ENCODE measurements around the gene PBX4. TPM values are rescaled to one million over a fixed set of nuclear protein-coding genes. Genes with fewer than 3 reads are reported as not detected.

Gene PBX4
- total RNA-seq, 1 donor from 2014 or later, result 0.93 TPM

DNA sequence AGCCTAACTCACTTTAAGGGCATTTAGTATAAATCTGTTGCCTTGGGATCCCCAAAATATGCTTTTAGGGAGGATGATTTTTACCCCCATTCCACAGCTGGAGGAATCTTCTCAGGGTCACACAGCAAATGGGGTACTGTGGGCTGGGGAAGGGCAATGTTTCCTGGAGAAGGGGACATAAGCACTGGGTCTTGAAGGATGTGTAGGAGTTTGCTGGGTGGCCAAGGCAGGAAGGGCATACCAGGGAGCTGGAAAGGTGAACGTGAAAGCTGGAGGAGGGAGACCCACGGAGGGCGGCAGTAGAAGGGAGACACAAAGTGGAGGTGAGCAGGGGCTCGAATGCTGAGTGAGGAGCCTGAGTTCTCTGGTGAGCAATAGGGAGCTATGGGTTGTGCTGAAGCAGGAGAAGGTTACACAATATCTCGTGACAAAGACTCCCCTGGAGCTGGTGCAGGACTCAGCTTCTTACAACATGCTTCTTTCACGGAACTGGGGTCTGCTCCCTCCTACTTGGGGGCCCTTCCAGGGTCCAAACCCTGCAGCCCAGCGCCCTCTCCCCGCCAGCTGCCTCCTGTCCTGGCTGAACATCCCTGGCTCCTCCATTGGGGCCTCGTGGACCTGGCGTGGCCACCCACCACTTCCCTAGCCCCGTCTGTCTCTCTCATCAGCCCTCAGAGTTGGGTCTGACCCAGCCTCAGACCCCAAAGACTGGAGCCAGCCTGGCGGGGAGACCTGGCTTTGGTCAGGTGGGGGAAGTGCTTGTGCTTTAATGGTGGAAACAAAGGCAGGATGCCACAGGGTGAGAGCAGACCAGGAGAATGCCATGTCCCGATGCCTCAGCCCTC, 69.3 kb downstream of the PBX4 start:
- peaks cover 10% of the 10 kb centered on the region for H3K27me3 Mint-ChIP-seq (ENCODE audit: low read depth, unreplicated experiment)
- FAIRE-seq (no peak), DNase-seq (ENCODE audit: low read depth) (no peak)
- H3K4me1 ChIP-seq (ENCODE audit: insufficient read depth, low read length), result peaks cover 7% of the 10 kb centered on the region
- no peaks in the 10 kb centered on the region for H3K79me2 ChIP-seq (ENCODE audit: insufficient read depth, low read length)
- no peak for TF ChIP-seq EZH2 (IDR thresholded peaks at IDR 0.05; ENCODE audit: insufficient read depth, low read length)
- TF ChIP-seq, protein P1, sequence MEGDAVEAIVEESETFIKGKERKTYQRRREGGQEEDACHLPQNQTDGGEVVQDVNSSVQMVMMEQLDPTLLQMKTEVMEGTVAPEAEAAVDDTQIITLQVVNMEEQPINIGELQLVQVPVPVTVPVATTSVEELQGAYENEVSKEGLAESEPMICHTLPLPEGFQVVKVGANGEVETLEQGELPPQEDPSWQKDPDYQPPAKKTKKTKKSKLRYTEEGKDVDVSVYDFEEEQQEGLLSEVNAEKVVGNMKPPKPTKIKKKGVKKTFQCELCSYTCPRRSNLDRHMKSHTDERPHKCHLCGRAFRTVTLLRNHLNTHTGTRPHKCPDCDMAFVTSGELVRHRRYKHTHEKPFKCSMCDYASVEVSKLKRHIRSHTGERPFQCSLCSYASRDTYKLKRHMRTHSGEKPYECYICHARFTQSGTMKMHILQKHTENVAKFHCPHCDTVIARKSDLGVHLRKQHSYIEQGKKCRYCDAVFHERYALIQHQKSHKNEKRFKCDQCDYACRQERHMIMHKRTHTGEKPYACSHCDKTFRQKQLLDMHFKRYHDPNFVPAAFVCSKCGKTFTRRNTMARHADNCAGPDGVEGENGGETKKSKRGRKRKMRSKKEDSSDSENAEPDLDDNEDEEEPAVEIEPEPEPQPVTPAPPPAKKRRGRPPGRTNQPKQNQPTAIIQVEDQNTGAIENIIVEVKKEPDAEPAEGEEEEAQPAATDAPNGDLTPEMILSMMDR (IDR thresholded peaks at IDR 0.05; ENCODE audit: insufficient read depth, low read depth, low read length), result no peak
- no peak overlapping the region for H3K27ac ChIP-seq (ENCODE audit: low read depth, low read length)
- no peaks in the 10 kb centered on the region for H3K9me3 Mint-ChIP-seq (ENCODE audit: unreplicated experiment)
- no peak overlapping the region for H3K27ac Mint-ChIP-seq (ENCODE audit: unreplicated experiment)
- H2AFZ ChIP-seq (ENCODE audit: low read depth, low read length), result no peak overlapping the region
- H3K9me3 ChIP-seq (ENCODE audit: insufficient read depth, low read depth, low read length), result no peaks in the 10 kb centered on the region
- no peak overlapping the region for H3K4me3 Mint-ChIP-seq (ENCODE audit: unreplicated experiment)
- H3K36me3 Mint-ChIP-seq (ENCODE audit: low read depth, unreplicated experiment), result peaks cover 6% of the 10 kb centered on the region
- H3K36me3 ChIP-seq (ENCODE audit: insufficient read depth, low read length), result no peaks in the 10 kb centered on the region
- H3K4me3 ChIP-seq (ENCODE audit: insufficient read depth, low read depth, low read length), result no peak overlapping the region
- H3K4me1 Mint-ChIP-seq (ENCODE audit: low read depth, unreplicated experiment), result peaks cover 16% of the 10 kb centered on the region
- H3K27me3 ChIP-seq (ENCODE audit: insufficient read depth, low read length), result peaks cover 8% of the 10 kb centered on the region
- H3K9ac ChIP-seq (ENCODE audit: low read length), result no peak overlapping the region
- no peak overlapping the region for H3K4me2 ChIP-seq (ENCODE audit: low read length)
- no peaks in the 10 kb centered on the region for H4K20me1 ChIP-seq (ENCODE audit: insufficient read depth, low read length)

DNA sequence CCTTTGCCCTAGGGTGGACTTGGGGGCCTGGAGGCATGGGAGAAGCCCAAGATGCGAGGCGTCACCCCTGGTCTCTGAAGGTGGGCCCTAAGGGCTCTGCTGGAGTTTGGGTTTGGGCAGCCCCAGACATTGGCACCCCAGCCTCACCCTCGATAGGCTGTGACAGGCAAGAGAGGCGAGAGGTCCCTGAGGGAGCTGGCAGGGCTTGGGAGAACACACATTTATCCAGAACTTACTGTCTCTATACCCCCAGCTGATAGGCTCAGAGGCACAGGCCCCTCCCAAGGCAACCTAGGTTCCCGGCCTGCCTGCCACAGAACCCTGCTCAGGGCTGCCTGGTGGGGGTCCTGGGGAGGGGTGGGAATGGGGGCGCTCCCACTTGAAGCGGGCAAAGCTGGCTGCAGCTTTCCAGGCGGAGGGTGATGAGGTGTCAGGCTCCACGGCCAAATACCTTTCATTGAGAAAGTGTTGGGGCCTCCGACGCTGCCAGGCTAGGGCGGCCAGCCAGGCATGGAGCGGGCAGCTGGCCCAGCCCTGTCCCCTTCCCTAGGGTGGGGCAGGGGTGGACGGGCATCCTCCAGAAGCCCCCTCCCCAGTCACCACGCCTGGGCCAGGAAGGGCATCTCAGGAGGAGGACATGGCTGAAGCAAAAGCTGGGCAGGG, 70.7 kb downstream of the PBX4 start:
- Histone ChIP-seq H3K9me3 (ENCODE audit: insufficient read depth, low read depth, low read length) (no peaks in the 10 kb centered on the region), H2AFZ (ENCODE audit: low read depth, low read length) (no peak overlapping the region), H3K4me1 (ENCODE audit: insufficient read depth, low read length) (peaks cover 7% of the 10 kb centered on the region), H3K27ac (ENCODE audit: low read depth, low read length) (no peak overlapping the region), H3K27me3 (ENCODE audit: insufficient read depth, low read length) (peaks cover 8% of the 10 kb centered on the region), H3K9ac (ENCODE audit: low read length) (no peak overlapping the region), H3K36me3 (ENCODE audit: insufficient read depth, low read length) (no peaks in the 10 kb centered on the region), H3K4me2 (ENCODE audit: low read length) (no peak overlapping the region), H4K20me1 (ENCODE audit: insufficient read depth, low read length) (no peaks in the 10 kb centered on the region), H3K79me2 (ENCODE audit: insufficient read depth, low read length) (no peaks in the 10 kb centered on the region), H3K4me3 (ENCODE audit: insufficient read depth, low read depth, low read length) (no peak overlapping the region)
- Mint-ChIP-seq H3K27ac (ENCODE audit: unreplicated experiment) (no peak overlapping the region), H3K27me3 (ENCODE audit: low read depth, unreplicated experiment) (peaks cover 13% of the 10 kb centered on the region), H3K4me3 (ENCODE audit: unreplicated experiment) (no peak overlapping the region), H3K4me1 (ENCODE audit: low read depth, unreplicated experiment) (peaks cover 16% of the 10 kb centered on the region), H3K9me3 (ENCODE audit: unreplicated experiment) (no peaks in the 10 kb centered on the region), H3K36me3 (ENCODE audit: low read depth, unreplicated experiment) (peaks cover 8% of the 10 kb centered on the region)
- no peak for FAIRE-seq
- DNase-seq (ENCODE audit: low read depth), result no peak
- TF ChIP-seq, protein P1 (IDR thresholded peaks at IDR 0.05; ENCODE audit: insufficient read depth, low read depth, low read length), result no peak
- TF ChIP-seq EZH2 (IDR thresholded peaks at IDR 0.05; ENCODE audit: insufficient read depth, low read length), result no peak

All from astrocyte (in vitro differentiated cells and primary cell).